ENCODE measurements around the gene PSMG3. TPM values are rescaled to one million over a fixed set of nuclear protein-coding genes. Genes with fewer than 3 reads are reported as not detected.
"Not testable (repeated sequence)": the region's sequence is repeated elsewhere in the genome, so short reads cannot be mapped to it uniquely, and the experiment has no call there.

The PSMG3 gene
- polyA plus RNA-seq, 1 experiment = 31.1 TPM

- Histone ChIP-seq H3K27ac (ENCODE audit: low read depth, low read length) (no peak overlapping the region), H3K9me3 (ENCODE audit: control insufficient read depth, insufficient read depth, low read length) (peaks cover 24% of the 10 kb centered on the region), H3K27me3 (ENCODE audit: control insufficient read depth, insufficient read depth, low read length) (peaks cover 3% of the 10 kb centered on the region), H3K4me3 (ENCODE audit: low read depth, low read length) (no peak overlapping the region)
- POLR2A ChIA-PET = no interaction called here
- DNase-seq (ENCODE audit: low read depth, low spot score) = no peak
- CTCF ChIA-PET = no interaction called here
- TF ChIP-seq CTCF (IDR thresholded peaks at IDR 0.05; ENCODE audit: low read depth, low read length) = no peak
These were observed 48.4 kb downstream of the PSMG3 start for GRCh38 chr7:1521456-1521855.

DNA sequence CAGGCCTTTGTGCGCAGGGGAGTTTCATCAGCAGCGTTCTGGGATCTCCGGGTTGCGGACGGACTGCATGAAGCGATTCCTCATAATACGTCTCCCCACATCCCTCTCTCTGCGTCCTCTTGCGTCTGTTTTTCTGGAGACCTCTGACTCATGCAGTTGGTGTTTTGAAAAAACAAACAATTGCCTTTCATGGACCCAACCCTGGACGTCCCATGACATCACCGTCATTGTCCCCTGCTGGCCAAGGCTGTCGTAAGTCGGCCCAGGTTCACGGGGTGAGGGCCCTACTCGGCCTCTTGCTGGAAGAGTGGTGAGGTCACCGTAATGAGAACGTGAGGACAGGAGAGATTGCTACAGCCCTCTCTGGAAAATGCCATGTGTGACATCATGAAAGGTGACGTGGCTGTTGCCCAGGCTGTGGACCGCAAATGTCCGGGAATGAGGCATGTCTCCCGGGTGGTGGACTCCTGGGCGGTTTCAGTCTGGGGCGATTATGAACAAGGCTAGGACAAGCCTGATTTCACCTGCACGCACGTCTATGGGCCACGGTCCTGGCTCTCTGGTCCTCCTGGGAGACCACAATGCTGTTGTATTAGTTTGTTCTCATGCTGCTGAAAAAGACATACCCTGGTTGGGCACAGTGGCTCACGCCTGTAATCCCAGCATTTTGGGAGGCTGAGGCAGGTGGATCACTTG, 49.1 kb downstream of the PSMG3 start:
- no peak overlapping the region for H3K27ac ChIP-seq (ENCODE audit: low read depth, low read length)
- peak; percentile 39 for DNase-seq (ENCODE audit: low read depth, low spot score)
- CTCF ChIA-PET = no interaction called here

DNA sequence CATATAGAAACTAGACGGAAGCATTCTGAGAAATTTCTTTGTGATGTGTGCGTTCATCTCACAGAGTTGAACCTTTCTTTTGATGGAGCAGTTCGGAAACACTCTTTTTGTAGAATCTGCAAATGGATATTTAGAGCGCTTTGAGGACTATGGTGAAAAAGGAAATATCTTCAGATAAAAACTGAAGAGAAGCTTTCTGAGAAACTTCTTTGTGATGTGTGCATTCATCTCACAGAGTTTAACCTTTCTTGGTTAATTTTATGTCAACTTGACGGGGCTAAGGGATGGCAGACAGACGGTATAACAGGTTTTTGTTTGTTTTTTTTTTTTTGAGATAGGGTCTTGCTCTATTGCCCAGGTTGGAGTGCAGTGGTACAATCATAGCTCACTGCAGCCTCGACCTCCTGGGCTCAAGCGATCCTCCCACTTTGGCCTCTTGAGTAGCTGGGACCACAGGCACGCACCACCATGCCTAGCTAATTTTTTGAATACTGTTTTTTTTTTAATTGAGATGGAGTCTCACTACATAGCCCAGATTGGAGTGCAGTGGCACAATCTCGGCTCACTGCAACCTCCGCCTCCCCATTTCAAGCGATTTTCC, 50.4 kb downstream of the PSMG3 start:
- POLR2A ChIA-PET; H3K27me3 ChIP-seq (ENCODE audit: control insufficient read depth, insufficient read depth, low read length); CTCF ChIA-PET; H3K27ac ChIP-seq (ENCODE audit: low read depth, low read length); DNase-seq (ENCODE audit: low read depth, low spot score); H3K4me3 ChIP-seq (ENCODE audit: low read depth, low read length): not testable (repeated sequence)
- H3K9me3 ChIP-seq (ENCODE audit: control insufficient read depth, insufficient read depth, low read length) = peaks cover 24% of the 10 kb centered on the region

More for the DNA sequence above, 49.1 kb downstream of the PSMG3 start:
- Histone ChIP-seq H3K4me3 (ENCODE audit: low read depth, low read length) (no peak overlapping the region), H3K9me3 (ENCODE audit: control insufficient read depth, insufficient read depth, low read length) (peaks cover 24% of the 10 kb centered on the region), H3K27me3 (ENCODE audit: control insufficient read depth, insufficient read depth, low read length) (peaks cover 3% of the 10 kb centered on the region)
- POLR2A ChIA-PET = no interaction called here
- TF ChIP-seq CTCF (IDR thresholded peaks at IDR 0.05; ENCODE audit: low read depth, low read length) = no peak

Other genes starting within 250 kb of the PSMG3 start
- 8.5 and 9.6 TPM in 2 replicates for gene MICALL2, start 110.6 kb downstream of the PSMG3 start, polyA plus RNA-seq (2011; rRNA removed)
- gene INTS1, start 65.6 kb downstream of the PSMG3 start, polyA plus RNA-seq (2011; rRNA removed) = 9.0 and 13.1 TPM in 2 replicates
- gene MAFK, start 39.3 kb downstream of the PSMG3 start, polyA plus RNA-seq (2011; rRNA removed) = 4.5 and 8.3 TPM in 2 replicates
- gene TMEM184A, start 13.8 kb downstream of the PSMG3 start, polyA plus RNA-seq (2011; rRNA removed) = 0.36 and 0.56 TPM in 2 replicates
- gene ELFN1, start 100.2 kb upstream of the PSMG3 start, polyA plus RNA-seq (2011; rRNA removed) = 0.10 and 0.14 TPM in 2 replicates

All from AG04450 (cell line).